GM10248 (cell line): ENCODE data around the gene SLC16A7.

ENCODE experiments used
- CTCF ChIA-PET: fragments of 300-600 bp; sonication (Branson Sonifier 250); formaldehyde crosslinking; extraction: SDS; loops from one replicate; lab custom pipeline; 2021; ENCODE audit warnings: antibody characterized with exemption; lab: Yijun Ruan, JAX
- POLR2A ChIA-PET: fragments of 350-650 bp; sonication (Branson Sonifier 250); formaldehyde crosslinking; extraction: SDS; loops from one replicate; lab custom pipeline; 2020; ENCODE audit warnings: antibody characterized with exemption; lab: Yijun Ruan, JAX
- DNase-seq: peaks from one replicate; pipeline ENCODE4 v3.0.0; 2012; ENCODE audit errors: extremely low spot score
- CTCF ChIP-seq: IDR thresholded peaks from 2 replicates; pipeline ENCODE4 v1.5.1; 2012; ENCODE audit warnings: mild to moderate bottlenecking, low read depth; ENCODE audit errors: extremely low read depth, missing control alignments, control extremely low read depth

SLC16A7 gene

GRCh38 chr12:59657266-59657665, 61.4 kb downstream of the SLC16A7 start:
- POLR2A ChIA-PET, result no interaction called here
- CTCF ChIA-PET, result interaction anchor here (2.0 kb wide), 1 partner anchor 13 kb away, joined by 5 read pairs; no protein-coding TSS in a partner anchor
- TF ChIP-seq CTCF, result no peak
- no peak for DNase-seq

GRCh38 chr12:59657711-59658110, 61.9 kb downstream of the SLC16A7 start:
- no peak for TF ChIP-seq CTCF
- POLR2A ChIA-PET, result no interaction called here
- CTCF ChIA-PET, result interaction anchor here (1.1 to 2.0 kb wide), 2 partner anchors 11 to 14 kb away, joined by 3 to 5 read pairs; no protein-coding TSS in a partner anchor
- DNase-seq, result no peak

GRCh38 chr12:59660148-59660547, 64.3 kb downstream of the SLC16A7 start:
- ChIA-PET POLR2A (no interaction called here), CTCF (no interaction called here)
- no peak for TF ChIP-seq CTCF
- DNase-seq, result no peak

- TF ChIP-seq CTCF, result no peak
- ChIA-PET CTCF (interaction anchor here (1.0 to 1.4 kb wide), 2 partner anchors 9 to 58 kb away, joined by 4 to 5 read pairs; no protein-coding TSS in a partner anchor), POLR2A (no interaction called here)
- DNase-seq, result no peak
Measured at GRCh38 chr12:59660921-59661597, 65.2 kb downstream of the SLC16A7 start.

GRCh38 chr12:59664495-59664894, 68.7 kb downstream of the SLC16A7 start:
- no peak for TF ChIP-seq CTCF
- ChIA-PET CTCF (interaction anchor here (1.4 kb wide), 1 partner anchor 13 kb away, joined by 3 read pairs; no protein-coding TSS in a partner anchor), POLR2A (no interaction called here)
- no peak for DNase-seq

- no peak for DNase-seq
- no peak for TF ChIP-seq CTCF
- ChIA-PET CTCF (interaction anchor here (1.4 kb wide), 1 partner anchor 15 kb away, joined by 3 read pairs; no protein-coding TSS in a partner anchor), POLR2A (no interaction called here)
Measured at GRCh38 chr12:59665701-59666100, 69.9 kb downstream of the SLC16A7 start.
